H1 (cell line): ENCODE data around the gene TGM2.

Experiments used
- ATF3 ChIP-seq: IDR thresholded peaks from 2 replicates; pipeline ENCODE4 v1.6.1; 2011; ENCODE audit warnings: low read depth, mild to moderate bottlenecking, low read length; ENCODE audit not compliant: insufficient read depth
- CTCF ChIP-seq, 3 experiments: IDR thresholded peaks; 1 replicate in 2 of 3; 2 replicates in 1 of 3; pipeline versions ENCODE4 v1.5.1 to v1.6.1; 2011; ENCODE audit warnings: low read length in 3 of 3, mild to moderate bottlenecking in 3 of 3, inconsistent platforms in 2 of 3, low read depth in 1 of 3, moderate library complexity in 1 of 3; ENCODE audit not compliant: insufficient read depth in 1 of 3; ENCODE audit errors: control extremely low read depth in 1 of 3
- POLR2A ChIP-seq, 2 experiments: IDR thresholded peaks; 1 replicate in 1 of 2; 2 replicates in 1 of 2; pipeline ENCODE4 v1.6.1; 2011; ENCODE audit warnings: low read depth in 2 of 2, low read length in 2 of 2, mild to moderate bottlenecking in 2 of 2; ENCODE audit errors: control extremely low read depth in 1 of 2
- POLR2AphosphoS5 ChIP-seq: IDR thresholded peaks from 2 replicates; pipeline ENCODE4 v1.6.1; 2011; ENCODE audit warnings: low read depth, low read length
- SP1 ChIP-seq: IDR thresholded peaks from 2 replicates; pipeline ENCODE4 v1.6.1; 2011; ENCODE audit warnings: low read depth, low read length
- YY1 ChIP-seq: IDR thresholded peaks from 2 replicates; pipeline ENCODE4 v1.6.1; 2011; ENCODE audit warnings: low read depth, mild to moderate bottlenecking, low read length

- TF ChIP-seq POLR2AphosphoS5 (no peak), ATF3 (no peak), SP1 (no peak), POLR2A (IDR thresholded peaks at IDR 0.05; ENCODE audit: control extremely low read depth in 1 of 2, low read depth in 2 of 2, low read length in 2 of 2) (no peak), YY1 (no peak), CTCF (IDR thresholded peaks at IDR 0.05; ENCODE audit: control extremely low read depth in 1 of 3, insufficient read depth in 1 of 3, low read depth in 1 of 3, low read length in 3 of 3) (no peak)
Measured at GRCh38 chr20:38135651-38136420, 29.2 kb downstream of the TGM2 start.
